NB4 (cell line): ENCODE results near the gene CAMTA1.
"Not testable (repeated sequence)": the region's sequence is repeated elsewhere in the genome, so short reads cannot be mapped to it uniquely, and the experiment has no call there.

Experiments used
- DNase-seq: peaks from one replicate; pipeline ENCODE4 v3.0.0; 2010; ENCODE audit warnings: low read depth
- H3K4me3 ChIP-seq: one replicate; pipeline ENCODE4 v1.5.1; 2011; ENCODE audit warnings: mild to moderate bottlenecking, low read depth, low read length, moderate library complexity
- MAX ChIP-seq: IDR thresholded peaks from 2 replicates; pipeline ENCODE4 v1.6.1; 2011; ENCODE audit warnings: low read depth, low read length
- MYC ChIP-seq: IDR thresholded peaks from 2 replicates; pipeline ENCODE4 v1.6.1; 2011; ENCODE audit warnings: low read depth, low read length
- POLR2A ChIP-seq: IDR thresholded peaks from 2 replicates; pipeline ENCODE4 v1.6.1; 2011; ENCODE audit warnings: mild to moderate bottlenecking; ENCODE audit not compliant: insufficient read length; ENCODE audit errors: extremely low read depth
- TF ChIP-seq, protein P1 (sequence below): IDR thresholded peaks from one replicate; pipeline ENCODE4 v1.5.1; 2012; ENCODE audit warnings: low read depth, low read length

CAMTA1 gene

GRCh38 chr1:7410156-7410555 is 624.9 kb downstream of the CAMTA1 start:
- no peak for DNase-seq
- H3K4me3 ChIP-seq = no peak overlapping the region
- TF ChIP-seq MAX (no peak), MYC (no peak), POLR2A (no peak)
- TF ChIP-seq, protein P1, sequence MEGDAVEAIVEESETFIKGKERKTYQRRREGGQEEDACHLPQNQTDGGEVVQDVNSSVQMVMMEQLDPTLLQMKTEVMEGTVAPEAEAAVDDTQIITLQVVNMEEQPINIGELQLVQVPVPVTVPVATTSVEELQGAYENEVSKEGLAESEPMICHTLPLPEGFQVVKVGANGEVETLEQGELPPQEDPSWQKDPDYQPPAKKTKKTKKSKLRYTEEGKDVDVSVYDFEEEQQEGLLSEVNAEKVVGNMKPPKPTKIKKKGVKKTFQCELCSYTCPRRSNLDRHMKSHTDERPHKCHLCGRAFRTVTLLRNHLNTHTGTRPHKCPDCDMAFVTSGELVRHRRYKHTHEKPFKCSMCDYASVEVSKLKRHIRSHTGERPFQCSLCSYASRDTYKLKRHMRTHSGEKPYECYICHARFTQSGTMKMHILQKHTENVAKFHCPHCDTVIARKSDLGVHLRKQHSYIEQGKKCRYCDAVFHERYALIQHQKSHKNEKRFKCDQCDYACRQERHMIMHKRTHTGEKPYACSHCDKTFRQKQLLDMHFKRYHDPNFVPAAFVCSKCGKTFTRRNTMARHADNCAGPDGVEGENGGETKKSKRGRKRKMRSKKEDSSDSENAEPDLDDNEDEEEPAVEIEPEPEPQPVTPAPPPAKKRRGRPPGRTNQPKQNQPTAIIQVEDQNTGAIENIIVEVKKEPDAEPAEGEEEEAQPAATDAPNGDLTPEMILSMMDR = no peak

DNA sequence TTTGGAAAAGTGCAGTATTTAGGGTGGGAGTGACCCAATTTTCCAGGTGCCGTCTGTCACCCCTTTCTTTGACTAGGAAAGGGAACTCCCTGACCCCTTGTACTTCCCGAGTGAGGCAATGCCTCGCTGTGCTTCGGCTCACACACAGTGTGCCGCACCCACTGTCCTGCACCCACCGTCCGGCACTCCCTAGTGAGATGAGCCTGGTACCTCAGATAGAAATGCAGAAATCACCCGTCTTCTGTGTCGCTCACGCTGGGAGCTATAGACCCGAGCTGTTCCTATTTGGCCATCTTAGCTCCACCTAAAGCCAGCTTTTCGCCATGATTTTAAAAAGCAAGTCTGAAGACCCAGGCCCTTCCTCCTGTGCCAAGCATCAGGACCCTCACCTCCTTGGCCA is 632.4 kb downstream of the CAMTA1 start:
- DNase-seq, H3K4me3 ChIP-seq: not testable (repeated sequence)

DNA sequence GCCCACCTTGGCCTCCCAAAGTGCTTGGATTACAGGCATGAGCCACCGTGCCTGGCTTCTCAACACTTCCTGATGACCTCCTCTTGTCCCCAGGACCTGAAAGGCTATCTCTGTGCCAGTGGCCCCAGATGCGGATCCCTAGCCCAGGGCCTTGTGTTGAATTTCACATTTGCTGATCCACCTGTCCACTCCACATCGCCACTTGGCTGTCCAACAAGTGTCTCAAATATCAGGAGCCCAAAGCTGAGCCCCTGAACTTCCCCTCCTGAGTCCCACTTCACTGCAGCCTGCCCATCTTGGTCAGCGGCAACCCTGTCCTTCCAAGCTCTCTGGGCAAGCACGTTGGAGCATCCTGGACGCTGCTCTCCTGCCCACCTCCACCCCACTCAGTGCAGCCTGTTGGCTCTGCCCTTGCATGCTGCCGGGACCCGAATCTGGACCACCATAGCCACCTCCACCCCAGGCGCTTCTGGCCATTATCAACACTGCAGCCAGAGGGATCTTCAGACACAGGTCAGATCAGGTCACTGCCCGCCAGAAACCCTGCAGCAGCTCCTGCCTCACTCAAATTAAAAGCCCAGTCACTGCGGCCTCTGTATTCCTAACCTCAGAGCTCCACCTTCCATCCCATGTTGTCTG is 633.3 kb downstream of the CAMTA1 start:
- no peak for DNase-seq
- no peak for TF ChIP-seq POLR2A
- TF ChIP-seq, protein P1 = no peak
- TF ChIP-seq MAX = no peak
- no peak for TF ChIP-seq MYC
- H3K4me3 ChIP-seq = no peak overlapping the region

DNA sequence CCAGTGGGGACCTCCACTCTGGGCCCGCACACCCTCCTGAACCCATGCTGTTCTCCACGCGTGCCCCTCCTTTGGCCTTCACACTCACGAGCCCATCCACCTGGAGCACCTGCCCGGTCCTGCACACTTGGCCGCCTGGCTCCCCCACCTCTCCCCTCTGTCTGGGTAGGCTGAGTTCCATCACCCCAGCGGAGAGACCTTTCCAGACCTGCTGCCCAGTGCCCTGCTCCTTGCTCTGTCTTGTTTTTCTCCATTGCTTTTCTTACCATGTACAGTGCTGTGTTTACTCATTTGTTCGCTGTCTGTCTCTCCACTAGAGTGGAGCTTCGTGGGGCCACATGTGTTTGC is 634.8 kb downstream of the CAMTA1 start:
- H3K4me3 ChIP-seq = no peak overlapping the region
- no peak for DNase-seq
- TF ChIP-seq, protein P1 = no peak
- TF ChIP-seq MYC = no peak
- no peak for TF ChIP-seq MAX
- no peak for TF ChIP-seq POLR2A

DNA sequence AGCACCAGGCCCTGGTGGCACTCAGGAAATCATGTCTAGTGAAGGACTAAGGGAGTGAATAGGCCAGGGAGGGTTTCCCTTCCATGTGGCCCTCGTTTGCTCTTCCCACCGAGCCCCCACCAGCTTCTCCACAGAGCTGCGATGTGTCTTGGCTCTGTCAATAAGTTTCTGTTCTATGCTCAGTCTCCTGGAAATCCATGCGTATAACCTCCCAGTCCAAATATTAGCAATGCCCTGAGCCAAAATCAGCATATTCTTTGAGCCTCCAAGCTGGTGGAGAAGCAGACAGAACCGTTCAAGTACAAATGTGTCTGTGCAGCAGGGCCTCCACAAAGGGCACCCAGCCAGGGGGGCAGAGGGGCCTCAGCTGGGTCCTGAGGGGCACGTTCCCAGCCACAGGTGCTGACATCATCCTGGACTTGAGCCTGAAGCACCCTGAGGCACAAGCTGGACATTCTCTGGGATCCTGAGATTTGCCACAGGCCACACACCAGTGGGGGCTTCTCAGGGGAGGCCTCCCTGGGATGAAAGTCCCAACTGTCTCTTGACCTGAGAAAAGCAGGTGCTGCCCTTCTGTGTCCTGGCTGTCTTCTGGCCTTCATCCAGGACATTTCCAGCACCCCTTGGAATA is 635.3 kb downstream of the CAMTA1 start:
- no peak for TF ChIP-seq POLR2A
- no peak for TF ChIP-seq MAX
- TF ChIP-seq, protein P1 = no peak
- no peak for TF ChIP-seq MYC
- H3K4me3 ChIP-seq = no peak overlapping the region
- DNase-seq = no peak

DNA sequence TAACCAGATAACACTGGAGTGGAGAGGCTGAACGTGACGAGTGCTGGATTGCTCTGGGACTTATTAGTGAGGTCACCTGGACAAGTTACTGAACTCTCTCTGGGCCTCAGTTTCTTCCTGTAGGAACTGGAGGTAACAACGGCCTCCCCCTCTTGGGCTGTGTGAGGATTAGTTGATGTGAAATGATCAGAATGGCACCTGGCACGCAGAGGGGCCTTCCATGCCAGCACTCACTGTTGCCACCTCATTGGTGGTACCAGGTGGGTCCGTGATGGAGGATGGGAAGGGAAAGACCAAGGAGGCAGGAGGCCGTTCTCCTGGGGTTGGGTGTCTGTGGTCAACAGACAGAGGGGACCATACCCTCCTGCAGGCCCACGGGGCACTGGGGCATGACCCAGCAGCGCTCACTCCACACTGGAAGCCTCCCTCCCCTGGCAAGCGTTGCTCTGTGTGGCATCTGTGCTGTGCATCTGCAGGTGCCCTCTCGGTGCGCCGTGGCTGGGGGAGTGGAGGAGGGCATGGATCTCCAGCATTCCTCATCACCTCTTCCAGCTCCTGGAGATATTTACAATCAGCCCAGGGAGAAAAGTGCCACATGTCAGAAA is 636.3 kb downstream of the CAMTA1 start:
- no peak for DNase-seq
- no peak for TF ChIP-seq POLR2A
- no peak for TF ChIP-seq MAX
- TF ChIP-seq, protein P1 = no peak
- no peak for TF ChIP-seq MYC

More for the DNA sequence above, 636.3 kb downstream of the CAMTA1 start:
- no peak overlapping the region for H3K4me3 ChIP-seq
